H1 (cell line): Measurements from ENCODE around the gene CASZ1. TPM values are rescaled to one million over a fixed set of nuclear protein-coding genes. Genes with fewer than 3 reads are reported as not detected.

Experiments
- CHD7 ChIP-seq: fragments of 300-600 bp; sonication (generic); IDR thresholded peaks from 2 replicates; pipeline ENCODE4 v1.7.1; 2012; ENCODE audit warnings: low read length, moderate library complexity, mild to moderate bottlenecking, inconsistent platforms; ENCODE audit not compliant: insufficient replicate concordance
- RNF2 ChIP-seq: fragments of 200-900, 300-1000 bp; sonication (generic); IDR thresholded peaks from 2 replicates; pipeline ENCODE4 v1.7.1; 2016; ENCODE audit warnings: borderline replicate concordance, low read depth, mild to moderate bottlenecking, antibody characterized with exemption, low read length; ENCODE audit not compliant: poor library complexity, severe bottlenecking; ENCODE audit errors: missing control alignments
- SIX5 ChIP-seq: IDR thresholded peaks from 2 replicates; pipeline ENCODE4 v1.6.1; 2011; ENCODE audit warnings: mild to moderate bottlenecking, low read depth, low read length
- polyA plus RNA-seq, 7 experiments: library from polyadenylated mRNA; depleted of rRNA in 3 of 7; stranded (reverse) in 5 of 7; unstranded in 2 of 7; fragments of >200 nt in 5 of 7; fragments of 200-250 nt in 2 of 7; gene quantifications; 1 replicate in 5 of 7; 2 replicates in 1 of 7; 4 replicates in 1 of 7; pipeline versions ENCODE4 v1.2.1 to v1.2.3, GENCODE V29; 2011 to 2013; ENCODE audit warnings: missing spikeins in 2 of 7, mixed read lengths in 2 of 7
- total RNA-seq: library from RNA; stranded (reverse); fragmentation: NEBNext Ultra II Directional; extraction: Animal tissue kit (Norgen Biotek cat#: 25700); gene quantifications from 2 replicates; pipeline ENCODE4 v1.2.1, GENCODE V29; 2021

The CASZ1 gene
- total and polyA plus RNA-seq, 2 of the 8 experiments (the other 6 are each of a cell fraction or from before 2014, with no cell fraction given) = 4.4 to 7.7 TPM

GRCh38 chr1:10632691-10633090 lies 163.8 kb downstream of the CASZ1 start (continued):
- TF ChIP-seq CHD7 = no peak
- TF ChIP-seq RNF2 = no peak
- no peak for TF ChIP-seq SIX5
